HG03558 (cell line): ENCODE measurements around the gene HADHA.

ENCODE experiments used
- ATAC-seq: cut with Tn5 transposase; IDR thresholded peaks from one replicate; pipeline ENCODE4 v1.9.1; 2021; ENCODE audit warnings: moderate number of reproducible peaks; ENCODE audit not compliant: unreplicated experiment; ENCODE audit errors: extremely low read depth

HADHA gene

GRCh38 chr2:26195040-26195984 is 49.1 kb downstream of the HADHA start:
- no peak for ATAC-seq

DNA sequence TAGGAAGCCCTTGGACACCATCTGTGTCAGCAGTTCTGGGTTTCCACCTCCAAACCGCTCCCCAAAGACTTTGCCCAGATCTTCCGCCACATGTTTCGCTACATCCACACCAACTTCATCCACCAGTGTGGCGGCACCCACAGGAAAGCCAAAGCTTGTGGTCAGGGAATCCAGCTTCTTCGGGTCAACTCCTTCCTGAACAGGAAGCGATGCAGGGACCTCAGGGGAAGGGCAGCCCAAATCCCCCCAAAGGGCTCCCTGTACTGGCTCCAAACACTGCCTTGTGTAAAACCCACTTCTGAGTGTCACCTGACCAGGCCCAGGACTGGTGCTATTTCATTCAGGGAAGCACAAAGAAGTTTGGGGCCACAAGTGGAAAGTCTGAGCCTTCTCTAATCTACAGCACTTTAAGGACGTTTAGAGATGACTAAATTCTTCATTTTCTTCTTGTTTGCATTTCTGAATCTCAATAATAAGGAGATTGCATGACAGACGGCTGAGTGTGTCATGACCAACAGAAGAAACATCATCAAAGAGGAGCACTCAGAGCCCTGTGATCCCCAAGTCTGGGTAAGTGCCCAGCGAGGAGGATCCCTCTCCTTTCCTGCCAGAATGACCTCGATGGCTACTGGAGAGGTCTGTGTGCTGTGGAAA is 50.7 kb downstream of the HADHA start:
- ATAC-seq = no peak

DNA sequence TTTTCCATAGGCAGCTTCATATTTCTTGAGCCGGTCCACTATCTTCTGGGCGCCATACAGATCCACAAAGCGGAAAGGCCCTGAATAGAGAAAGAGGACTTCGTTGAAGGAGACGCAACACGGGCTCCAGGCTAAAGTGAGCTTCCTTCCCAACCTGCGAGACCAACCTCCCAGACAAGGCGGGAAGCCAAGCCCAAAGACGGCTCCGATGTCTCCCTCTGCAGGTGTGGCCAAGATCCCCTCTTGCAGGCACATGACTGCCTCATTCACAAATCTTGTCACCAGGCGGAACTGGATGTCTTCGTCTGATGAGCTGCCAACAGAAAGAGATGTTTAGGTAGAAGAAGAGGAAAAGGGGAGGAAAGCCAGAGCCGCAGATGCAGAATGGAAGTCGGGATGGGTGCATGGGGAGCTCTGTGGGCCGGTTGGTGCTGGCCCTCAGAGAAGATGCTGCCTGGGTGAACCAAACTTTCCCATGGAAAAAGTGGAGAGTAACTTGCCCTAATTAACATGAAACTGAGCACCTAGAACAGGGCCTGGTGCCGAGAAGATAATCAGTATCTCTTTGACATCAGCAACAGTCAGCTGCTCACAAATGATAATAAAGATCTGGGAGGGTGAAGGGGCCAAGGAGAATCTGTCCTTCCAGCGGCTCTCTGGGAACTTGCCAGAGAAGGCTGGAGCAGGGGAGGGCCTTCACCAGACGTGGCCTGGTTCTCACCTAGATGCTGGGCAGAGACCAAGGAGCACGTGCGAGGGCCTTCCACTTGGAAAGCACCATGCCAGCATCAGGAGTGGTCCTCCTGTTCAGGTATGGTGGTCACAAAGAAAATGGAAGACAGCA is 52.9 kb downstream of the HADHA start:
- ATAC-seq = no peak

- no peak for ATAC-seq
Measured at GRCh38 chr2:26190369-26190768, 54.1 kb downstream of the HADHA start.

DNA sequence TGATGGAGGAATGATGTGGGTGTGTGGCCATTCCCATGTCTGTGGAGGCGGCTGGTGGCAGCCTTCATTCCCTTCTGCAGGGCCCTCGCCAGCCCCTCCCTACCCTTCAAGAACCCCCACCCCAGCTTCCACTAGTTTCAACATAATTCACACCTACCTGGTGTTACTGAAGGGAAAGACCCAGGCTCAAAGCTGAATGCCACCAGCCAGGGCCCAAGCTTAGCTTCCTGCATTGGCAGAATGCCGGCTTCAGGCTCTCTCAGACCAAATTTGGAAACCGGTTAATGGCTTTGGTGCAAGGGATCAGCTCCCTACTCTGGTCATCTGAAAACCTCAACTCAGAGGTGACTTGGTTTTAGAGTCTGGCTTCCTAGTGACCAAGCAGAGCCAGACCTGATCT is 54.7 kb downstream of the HADHA start:
- ATAC-seq = no peak

DNA sequence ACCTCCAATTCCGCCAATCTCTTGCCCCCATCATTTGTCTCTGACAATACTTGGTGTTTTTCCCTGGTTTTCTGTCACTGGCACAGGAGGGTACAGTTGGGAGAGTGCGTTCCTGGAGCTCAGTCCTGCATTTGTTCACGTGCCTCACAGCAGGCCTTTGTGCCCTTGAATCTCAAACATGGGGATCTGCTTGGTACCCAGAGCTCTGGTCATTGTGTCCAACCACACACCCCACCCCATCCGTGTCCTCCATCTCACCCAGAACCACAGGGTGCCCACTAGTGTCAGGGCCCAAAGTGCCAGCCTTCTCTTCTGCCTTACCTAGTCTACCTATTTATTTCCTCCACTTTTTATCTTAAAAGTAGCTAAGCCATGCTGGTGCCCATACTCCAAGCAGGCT is 55.3 kb downstream of the HADHA start:
- no peak for ATAC-seq

DNA sequence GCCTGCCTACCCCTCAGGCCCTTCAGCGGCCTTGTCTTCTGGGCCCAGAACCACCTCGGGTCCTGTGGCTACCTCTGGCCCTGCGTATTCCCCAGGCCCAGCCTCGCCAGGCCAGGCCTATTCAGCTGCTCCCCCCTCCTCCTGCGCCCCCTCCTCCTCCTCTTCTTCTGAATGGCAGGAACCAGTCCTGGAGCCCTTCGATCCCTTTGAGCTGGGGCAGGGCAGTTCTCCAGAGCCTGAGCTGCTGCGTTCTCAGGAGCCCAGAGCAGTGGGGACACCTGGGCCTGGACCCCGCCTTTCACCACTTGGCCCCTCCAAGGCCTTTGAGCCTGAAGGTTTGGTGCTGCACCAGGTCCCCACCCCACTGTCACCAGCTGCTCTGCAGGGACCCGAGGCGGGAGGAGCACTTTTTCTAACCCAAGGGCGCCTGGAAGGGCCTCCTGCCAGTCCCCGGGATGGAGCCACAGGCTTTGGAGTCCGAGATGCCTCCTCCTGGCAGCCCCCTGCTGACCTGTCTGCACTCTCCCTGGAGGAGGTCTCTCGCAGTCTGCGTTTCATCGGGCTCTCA is 56.8 kb downstream of the HADHA start:
- ATAC-seq = no peak

DNA sequence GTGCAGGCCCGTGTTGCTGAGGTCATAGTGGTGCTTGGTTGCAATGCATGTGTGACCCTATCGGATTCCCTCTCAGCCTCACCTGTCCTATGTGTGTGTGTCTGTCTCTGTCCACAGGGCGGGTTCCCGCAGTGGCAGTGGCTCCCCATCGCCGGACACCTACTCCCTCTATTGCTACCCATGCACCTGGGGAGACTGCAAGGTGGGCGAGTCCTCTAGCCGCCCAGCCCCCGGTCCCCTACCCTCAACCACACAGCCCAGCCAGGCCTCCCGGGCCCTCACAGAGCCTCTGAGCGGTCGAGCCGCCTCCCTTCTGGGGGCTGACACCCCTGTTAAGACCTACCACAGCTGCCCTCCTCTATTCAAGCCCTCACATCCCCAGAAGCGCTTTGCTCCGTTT is 57.3 kb downstream of the HADHA start:
- ATAC-seq = no peak

DNA sequence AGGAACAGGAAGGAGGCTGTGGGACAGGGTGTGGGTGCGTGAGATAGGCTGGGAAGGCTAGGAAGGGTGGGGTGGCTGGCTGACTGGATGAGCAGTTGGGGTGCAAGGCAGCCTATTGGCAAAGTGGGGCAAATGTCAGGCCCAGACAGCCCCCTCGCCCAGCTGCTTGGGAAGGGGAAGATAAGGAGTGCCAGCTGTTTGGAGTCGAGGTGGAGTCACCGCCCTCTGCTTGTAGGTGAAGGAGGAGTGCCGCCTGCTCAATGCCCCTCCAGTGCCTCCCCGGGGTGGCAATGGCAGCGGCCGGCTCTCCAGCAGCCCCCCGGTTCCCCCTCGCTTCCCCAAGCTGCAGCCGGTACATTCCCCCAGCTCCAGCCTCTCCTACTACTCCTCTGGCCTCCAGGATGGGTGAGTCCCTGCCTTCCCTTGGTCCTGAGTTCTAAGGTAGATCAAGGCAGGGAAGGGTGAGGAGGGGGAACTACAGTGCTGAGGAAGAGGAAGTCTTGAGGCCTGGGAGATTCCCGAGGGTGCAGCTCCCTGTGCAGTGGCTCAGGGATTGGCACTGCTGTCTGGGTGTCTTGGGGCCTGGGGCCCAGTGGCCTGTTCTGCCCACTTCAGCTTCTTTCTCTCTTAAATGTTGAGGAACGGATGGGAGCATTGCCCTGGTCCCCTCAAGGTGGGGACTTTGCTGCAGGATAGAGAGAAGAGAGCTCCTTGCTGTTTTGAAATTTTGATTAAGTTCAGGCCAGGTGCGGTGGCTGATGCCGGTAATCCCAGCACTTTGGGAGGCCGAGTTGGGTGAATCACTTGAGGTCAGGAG is 58.3 kb downstream of the HADHA start:
- no peak for ATAC-seq

DNA sequence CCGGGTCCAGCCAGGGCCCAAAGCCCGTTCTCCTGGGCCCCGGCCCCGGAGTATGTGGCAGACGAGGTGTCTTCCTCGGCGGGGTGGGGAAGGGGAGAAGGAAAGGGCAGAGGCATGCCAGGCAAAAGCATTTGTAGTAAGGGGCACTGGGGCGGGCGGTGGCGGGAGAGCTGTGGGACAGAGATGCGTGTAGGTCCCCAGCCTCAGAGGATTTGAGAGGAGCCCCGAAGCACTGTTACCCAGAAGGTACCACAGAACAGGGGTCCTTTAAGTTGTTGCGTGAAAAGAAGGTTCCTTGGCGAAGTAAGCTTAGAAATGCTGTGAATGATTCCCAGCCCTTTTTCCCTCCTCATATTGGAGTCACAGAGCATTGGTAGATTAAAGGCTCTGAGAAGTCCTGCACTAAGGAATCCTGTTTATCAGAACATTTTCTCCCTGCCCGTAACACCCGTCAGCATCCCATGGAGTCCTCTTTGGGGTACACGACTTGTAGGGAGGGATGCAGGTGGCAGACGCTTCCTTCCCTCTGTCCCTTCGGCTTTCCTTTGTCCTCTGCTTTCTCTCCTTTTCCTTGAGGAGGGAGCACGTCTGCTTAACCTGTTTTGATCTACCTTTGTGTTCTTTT is 59.0 kb downstream of the HADHA start:
- no peak for ATAC-seq

DNA sequence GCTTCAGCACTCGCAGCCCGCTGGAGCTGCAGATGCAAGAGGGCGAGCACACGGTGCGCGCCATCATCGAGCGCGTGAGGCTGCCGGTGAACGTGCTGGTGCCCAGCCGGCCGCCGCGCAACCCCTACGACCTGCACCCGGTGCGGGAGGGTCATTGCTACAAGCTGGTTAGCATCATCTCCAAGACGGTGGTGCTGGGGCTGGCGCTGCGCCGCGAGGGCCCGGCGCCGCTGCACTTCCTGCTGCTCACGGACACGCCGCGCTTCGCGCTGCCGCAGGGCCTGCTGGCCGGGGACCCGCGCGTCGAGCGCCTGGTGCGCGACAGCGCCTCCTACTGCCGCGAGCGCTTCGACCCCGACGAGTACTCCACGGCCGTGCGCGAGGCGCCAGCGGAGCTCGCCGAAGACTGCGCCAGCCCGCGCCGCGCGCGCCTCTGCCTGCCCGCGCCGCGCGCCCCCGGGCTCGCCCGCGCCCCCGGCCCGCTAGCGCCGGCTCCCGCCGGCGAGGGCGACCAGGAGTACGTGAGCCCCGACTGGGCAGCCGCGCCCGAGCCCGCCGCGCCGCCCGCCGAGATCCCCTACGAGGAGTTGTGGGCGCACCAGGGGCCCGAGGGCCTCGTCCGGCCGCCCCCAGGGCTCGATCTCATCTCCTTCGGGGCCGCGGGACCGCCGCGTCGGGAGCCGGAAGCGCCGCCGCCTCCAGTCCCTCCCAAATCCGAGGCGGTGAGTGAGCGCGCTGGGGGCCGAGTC is 59.7 kb downstream of the HADHA start:
- ATAC-seq = no peak

GRCh38 chr2:26184121-26184520 is 60.3 kb downstream of the HADHA start:
- ATAC-seq = no peak

DNA sequence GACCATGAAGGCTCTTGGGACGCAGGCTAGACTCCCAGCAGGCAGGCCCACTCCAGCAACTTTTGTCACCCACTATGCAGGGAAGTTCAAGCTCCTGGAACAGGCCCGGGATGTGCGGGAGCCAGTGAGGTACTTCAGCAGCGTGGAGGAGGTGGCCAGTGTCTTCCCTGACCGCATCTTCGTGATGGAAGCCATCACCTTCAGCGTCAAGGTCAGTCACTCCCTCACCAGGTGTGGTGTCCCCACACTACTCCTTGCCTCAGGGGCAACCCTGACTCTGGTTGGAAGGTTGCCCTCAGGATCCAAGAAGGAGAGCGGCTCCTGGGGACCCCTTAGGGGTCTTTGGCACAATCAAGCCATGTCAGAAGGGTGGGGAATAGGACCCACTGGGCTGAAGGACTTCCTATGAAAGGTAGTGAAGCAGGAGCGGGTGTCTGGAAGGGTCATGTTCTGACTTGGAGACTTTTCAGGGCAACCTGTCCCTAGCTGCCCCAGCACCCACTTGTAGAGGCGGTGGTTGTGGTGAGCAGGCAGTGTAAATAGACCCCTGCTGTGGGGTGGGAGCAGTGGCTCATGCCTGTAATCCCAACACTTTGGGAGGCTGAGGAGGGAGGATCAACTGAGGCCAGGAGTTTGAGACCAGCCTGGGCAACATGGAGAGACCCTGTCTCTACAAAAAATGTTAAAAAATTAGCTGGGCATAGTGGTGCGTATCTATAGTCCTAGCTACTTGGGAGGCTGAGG is 61.4 kb downstream of the HADHA start:
- ATAC-seq = no peak

DNA sequence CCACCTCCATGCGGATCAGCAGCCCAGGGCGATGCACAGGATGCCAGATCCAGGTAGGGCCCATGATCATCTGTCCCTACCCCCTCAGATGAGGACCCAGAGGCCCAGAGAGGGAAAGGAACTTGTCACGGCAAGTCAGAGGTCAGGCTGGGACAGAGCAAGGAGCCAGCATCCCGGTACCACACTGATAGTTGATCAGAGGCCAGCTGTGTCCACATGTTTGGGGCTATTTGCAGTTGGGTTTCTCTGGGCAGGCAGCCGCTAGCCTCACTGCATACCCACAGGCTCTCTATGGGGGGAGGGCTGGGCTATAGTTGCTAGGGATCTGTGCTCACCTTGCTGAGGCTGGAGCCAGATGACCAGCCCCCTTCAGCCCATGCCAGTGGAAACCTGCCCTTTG is 62.0 kb downstream of the HADHA start:
- ATAC-seq = no peak

DNA sequence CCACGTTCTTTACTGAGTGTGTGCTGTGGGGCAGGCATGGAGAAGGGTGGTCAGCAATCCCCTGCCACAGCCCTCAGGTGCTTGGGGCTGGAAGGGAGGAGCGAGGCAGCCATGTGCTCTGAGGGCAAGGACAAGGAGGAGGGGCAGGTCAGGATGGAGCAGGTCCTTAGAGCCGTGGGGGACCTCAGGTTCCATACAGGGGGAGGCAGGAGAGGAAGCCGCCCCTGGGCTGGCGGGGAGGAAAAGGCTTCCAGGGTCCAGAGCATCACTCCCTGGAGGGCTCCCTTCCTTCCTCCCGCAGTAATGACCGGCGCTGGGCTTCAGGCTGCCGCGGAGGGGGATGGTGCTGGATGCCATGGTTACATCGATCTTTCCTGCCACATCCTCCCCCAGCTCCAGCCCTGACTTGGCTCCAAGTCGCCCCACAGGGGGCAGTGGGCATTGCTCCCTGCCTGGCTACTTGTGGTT is 65.0 kb downstream of the HADHA start:
- ATAC-seq = no peak

DNA sequence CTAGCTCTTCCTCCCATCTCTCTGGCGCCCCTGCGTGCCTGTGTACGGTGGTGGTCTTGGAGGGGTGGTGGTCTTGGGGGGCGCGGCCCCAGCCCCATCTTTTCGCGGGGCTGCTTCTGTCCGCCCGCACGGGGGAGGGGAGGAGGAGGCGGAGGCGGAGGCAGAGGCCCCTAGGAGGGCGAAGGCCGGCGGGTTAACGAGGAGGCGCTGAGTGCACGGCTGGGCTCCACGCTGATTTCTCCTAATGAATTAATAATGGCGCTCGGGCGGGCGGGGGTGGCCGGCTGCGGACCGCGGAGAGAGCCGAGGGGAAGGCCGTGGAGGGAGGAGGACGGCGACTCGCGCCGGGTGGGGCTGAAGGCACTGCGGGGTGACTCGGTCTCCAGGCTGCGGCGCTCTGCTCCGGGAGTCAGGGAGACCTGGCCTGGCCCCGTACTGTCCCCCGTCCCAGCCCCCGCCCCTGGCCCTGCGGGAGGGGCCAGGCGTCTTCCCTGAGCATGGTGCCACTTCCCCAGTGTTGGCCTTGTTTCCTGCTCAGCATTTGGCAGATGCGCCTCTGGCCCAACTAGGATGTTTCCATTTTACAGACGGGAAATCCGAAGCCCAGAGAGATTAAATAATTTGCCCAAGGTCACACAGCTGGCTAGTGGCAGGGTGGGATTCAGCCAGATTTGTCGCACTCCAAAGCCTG is 65.5 kb downstream of the HADHA start:
- no peak for ATAC-seq

- no peak for ATAC-seq
Measured at GRCh38 chr2:26178246-26178645, 66.2 kb downstream of the HADHA start.
